ENCODE measurements around the gene MYO1D. TPM values are rescaled to one million over a fixed set of nuclear protein-coding genes. Genes with fewer than 3 reads are reported as not detected.

MYO1D gene
- total RNA-seq, 1 experiment from 2014 or later = 1.3 TPM

DNA sequence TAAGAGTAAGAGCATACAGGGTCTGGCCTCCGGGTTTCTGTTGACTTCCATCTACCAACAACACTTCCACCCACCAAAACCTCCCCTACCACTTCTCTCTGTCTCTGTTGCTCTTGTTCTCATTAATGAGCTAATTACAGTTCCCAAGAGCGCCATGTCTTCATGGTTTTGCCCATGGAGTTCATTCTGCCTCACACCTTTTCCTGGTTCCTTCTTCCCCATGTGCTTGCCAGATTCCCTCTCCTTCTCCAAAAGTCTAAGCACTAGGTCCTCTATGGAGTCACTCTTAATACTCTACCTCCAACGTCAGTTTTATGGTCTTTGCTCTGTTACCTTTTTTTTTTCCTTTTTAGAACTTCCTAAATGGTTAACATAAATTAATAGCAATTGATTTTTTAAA lies 92.8 kb downstream of the MYO1D start:
- Histone ChIP-seq H3K36me3 (no peaks in the 10 kb centered on the region), H3K9me3 (no peaks in the 10 kb centered on the region), H3K27me3 (no peaks in the 10 kb centered on the region), H3K4me3 (no peak overlapping the region)
- DNase-seq = no peak

DNA sequence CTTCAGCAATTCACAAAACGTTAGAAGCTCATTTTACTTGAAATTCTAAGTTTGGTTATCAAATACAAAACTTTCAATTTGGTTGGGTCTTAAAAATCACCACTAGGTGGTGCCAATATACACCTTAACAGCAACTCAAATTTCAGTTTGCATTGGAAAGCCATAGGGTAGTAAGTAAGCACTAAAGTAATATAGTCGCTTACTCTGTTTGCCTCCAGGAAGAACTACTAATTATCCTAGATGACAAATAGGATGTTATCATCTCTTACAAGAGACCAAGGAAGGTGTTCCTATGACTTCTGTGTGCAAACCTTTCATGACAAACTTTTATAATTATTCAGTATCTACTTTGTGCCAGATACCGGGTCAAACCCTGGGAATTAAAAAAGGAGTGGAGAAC lies 93.3 kb downstream of the MYO1D start:
- no peak for DNase-seq
- no peak overlapping the region for H3K4me3 ChIP-seq
- H3K27me3 ChIP-seq = no peaks in the 10 kb centered on the region
- no peaks in the 10 kb centered on the region for H3K36me3 ChIP-seq
- H3K9me3 ChIP-seq = no peaks in the 10 kb centered on the region

DNA sequence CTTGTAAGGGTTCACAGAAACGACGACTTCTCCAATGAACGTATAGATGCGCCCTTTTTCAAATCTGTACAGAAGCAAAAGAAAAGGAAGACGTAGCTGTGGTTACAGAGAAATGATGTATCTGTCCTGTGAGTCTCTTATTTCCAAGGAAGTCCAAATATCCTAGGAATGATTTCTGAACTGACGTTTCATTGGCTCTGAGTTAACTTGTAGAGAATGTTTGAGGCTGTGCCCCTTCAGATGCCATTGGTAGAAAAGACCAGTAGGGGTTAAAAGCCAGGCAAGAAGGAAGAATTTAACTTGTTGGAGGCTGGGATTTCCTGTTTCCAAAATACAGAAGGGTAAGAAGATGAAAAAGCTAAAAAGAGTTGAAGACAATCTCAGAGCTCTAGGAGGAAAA lies 96.2 kb downstream of the MYO1D start:
- H3K36me3 ChIP-seq = no peaks in the 10 kb centered on the region
- no peaks in the 10 kb centered on the region for H3K9me3 ChIP-seq
- no peak overlapping the region for H3K4me3 ChIP-seq
- no peaks in the 10 kb centered on the region for H3K27me3 ChIP-seq
- DNase-seq = no peak

DNA sequence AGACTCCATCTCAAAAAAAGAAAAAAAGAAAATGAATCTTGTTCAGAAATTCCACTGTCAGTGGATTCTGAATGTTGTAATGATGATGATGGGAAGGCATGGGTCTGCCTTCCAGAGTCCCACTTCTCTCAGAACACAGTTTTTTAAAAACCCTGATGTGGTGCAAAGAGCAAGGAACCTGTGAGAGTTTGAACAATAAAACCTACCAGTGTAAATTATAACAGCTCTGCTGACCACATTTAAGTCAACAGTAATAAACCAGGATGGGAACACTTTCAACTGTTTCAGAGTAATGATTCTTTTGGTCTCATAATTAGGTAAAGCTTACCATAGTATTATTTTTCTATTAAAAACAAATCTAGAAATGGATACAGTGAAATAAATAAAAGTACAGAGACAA lies 99.0 kb downstream of the MYO1D start:
- no peak for DNase-seq
- Histone ChIP-seq H3K27me3 (no peaks in the 10 kb centered on the region), H3K4me3 (no peak overlapping the region), H3K36me3 (no peaks in the 10 kb centered on the region), H3K9me3 (no peaks in the 10 kb centered on the region)

DNA sequence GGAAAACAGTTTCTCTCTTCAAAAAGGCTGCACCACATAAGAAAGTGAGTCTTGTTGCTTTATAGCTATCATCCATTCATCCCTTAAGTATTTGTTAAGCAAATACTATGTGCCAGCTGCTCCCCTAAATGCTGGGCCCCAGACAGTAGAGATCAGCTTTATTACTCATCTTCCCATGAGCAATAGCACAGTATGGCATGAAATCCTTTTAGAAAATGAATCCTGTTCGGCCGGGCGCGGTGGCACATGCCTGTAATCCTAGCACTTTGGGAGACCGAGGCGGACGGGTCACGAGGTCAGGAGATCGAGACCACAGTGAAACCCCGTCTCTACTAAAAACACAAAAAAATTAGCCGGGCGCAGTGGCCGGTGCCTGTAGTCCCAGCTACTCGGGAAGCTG lies 99.5 kb downstream of the MYO1D start:
- Histone ChIP-seq H3K9me3 (no peaks in the 10 kb centered on the region), H3K4me3 (no peak overlapping the region), H3K36me3 (no peaks in the 10 kb centered on the region), H3K27me3 (no peaks in the 10 kb centered on the region)
- DNase-seq = no peak

DNA sequence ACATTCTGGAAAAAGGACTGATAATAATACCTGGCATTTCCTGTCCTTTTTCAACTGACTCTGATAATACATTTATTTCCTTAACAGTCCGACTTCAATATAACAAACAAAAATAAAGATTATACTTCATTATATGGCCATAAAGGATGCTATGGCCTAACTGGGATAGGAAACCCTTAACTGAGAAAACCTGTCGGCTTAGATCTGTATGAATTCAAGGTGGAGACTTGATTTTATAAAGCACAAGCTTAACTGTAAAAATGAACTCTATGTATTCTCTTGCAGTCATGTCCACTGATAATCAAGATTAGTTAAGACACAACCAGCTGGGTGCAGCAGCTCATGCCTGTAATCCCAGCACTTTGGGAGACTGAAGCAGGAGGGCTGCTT lies 102.2 kb downstream of the MYO1D start:
- no peaks in the 10 kb centered on the region for H3K36me3 ChIP-seq
- H3K9me3 ChIP-seq = no peaks in the 10 kb centered on the region
- no peaks in the 10 kb centered on the region for H3K27me3 ChIP-seq
- no peak overlapping the region for H3K4me3 ChIP-seq
- DNase-seq = no peak

DNA sequence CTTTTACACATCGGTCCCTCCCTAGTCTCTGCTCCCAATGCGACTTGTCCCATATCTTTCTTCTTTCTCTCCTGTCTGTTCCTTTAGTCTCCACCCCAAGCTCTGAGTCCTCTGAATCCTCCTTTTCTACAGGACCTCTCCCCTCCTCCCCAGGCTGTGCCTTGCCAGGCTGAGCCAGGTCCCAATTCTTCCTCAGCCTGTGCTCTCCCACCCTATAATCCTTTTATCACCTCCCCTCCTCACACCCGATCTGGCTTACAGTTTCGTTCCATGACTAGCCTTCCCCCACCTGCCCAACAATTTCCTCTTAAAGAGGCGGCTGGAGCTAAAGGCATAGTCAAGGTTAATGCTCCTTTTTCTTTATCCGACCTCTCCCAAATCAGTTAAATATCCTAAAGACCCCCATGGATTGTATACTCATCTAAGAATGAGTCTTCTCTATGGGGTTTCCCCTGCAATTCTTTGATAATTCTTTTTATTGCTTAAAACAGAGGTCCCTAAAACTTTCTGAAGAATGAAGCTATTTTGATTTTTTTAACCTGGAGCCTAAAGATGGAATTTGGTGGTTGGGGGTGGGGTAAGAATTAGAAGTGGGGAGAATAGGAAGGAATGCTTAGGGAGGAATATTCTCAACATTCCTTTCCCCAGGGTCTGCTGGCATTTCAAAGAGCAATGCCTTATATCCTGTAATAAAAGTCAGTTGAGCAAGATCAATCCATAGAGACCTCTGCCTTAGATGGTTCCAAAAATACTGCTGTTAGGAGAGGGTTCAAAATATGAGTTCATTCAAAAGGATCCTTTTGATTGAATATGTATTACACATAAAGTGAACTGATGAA lies 102.8 kb downstream of the MYO1D start:
- Histone ChIP-seq H3K4me3 (no peak overlapping the region), H3K36me3 (no peaks in the 10 kb centered on the region), H3K9me3 (no peaks in the 10 kb centered on the region), H3K27me3 (no peaks in the 10 kb centered on the region)
- no peak for DNase-seq

DNA sequence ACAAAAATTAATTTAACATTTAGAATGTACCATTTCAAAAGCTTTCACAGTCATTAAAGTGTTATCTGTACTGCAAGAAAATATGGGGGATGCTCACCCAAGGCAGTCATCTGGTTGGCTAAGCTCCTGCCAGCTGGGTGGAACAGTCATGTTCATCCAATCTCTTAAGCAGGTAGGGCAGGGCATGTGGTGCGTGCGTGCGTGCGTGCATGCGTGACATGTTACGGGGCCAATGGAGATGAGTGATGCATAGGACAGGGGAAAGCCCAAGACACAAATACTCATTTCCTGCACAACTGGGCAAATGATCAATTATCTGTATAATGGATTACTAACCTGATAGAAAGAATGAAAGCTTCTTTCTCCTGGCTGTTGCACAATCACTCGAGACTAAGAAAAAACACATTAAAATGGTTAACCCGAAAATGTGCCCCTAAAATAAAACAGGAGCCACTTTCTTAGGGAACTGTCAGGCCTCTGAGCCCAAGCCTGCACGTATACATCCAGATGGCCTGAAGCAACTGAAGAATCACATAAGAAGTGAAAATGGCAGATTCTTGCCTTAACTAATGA lies 104.4 kb downstream of the MYO1D start:
- no peak for DNase-seq
- Histone ChIP-seq H3K4me3 (no peak overlapping the region), H3K27me3 (no peaks in the 10 kb centered on the region), H3K9me3 (no peaks in the 10 kb centered on the region), H3K36me3 (no peaks in the 10 kb centered on the region)

DNA sequence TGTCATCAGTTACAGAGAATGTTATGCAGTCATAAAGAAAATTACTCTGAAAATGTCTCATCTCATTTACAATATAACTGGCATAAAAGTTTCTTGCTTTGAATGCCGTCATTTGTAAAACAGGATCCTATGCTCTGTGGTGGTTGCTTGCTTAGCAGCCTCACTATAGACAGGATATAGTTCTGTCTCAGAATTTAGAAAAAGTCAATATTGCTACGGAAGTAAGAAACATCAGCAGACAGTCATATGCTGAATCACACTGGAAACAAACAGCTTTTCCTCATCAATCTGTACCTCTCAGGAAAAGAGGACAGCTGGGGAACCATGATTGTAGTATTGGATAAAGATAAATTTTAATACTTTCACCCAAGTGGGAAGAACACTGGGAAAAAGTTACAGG lies 105.5 kb downstream of the MYO1D start:
- H3K9me3 ChIP-seq = no peaks in the 10 kb centered on the region
- no peaks in the 10 kb centered on the region for H3K36me3 ChIP-seq
- no peak for DNase-seq
- H3K27me3 ChIP-seq = no peaks in the 10 kb centered on the region
- no peak overlapping the region for H3K4me3 ChIP-seq

DNA sequence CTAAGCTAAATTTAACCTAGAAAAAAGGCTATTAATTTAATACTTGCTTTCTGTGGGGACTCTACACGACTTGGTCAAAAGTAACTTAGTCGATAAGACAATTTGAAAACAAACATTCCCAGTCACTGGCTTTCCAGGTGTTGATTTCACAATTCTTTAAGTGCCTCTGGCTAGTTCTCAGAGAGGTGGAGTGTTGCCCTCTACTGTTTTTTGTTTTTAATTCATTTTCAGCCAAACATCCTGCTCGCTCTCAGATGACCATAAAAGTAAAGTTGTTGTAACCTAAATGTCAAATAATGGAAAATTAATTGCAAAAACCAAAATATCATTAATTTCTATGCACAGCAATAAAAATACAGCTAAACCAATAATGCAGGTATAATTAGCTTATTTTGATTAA lies 107.1 kb downstream of the MYO1D start:
- Histone ChIP-seq H3K4me3 (no peak overlapping the region), H3K36me3 (no peaks in the 10 kb centered on the region), H3K9me3 (no peaks in the 10 kb centered on the region), H3K27me3 (no peaks in the 10 kb centered on the region)
- no peak for DNase-seq

DNA sequence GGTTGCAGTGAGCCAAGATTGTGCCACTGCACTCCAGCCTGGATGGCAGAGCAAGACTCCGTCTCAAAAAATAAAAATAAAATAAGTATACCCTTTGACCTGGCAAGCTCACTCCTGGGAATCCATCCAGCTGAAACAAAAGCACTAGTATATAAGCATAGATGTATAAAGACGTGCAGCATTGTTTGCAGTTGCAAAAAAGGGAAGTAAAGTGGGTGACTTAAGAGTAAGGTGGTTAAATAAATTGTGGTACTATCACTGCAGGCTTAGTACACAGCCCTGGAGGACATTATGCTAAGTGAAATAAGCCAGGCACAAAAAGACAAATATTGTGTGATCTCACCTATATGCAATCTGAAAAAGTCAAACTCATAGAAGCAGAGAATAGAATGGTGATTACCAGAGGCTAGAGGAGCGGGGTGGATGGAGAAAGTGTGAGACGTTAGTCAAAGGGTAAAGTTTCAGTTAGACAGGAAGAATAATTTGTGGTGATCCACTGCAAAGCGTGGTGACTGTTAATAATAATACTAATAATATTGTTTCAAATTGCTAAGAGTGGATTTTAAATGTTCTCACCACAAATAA lies 113.0 kb downstream of the MYO1D start:
- no peak for DNase-seq
- no peaks in the 10 kb centered on the region for H3K36me3 ChIP-seq
- H3K27me3 ChIP-seq = no peaks in the 10 kb centered on the region
- no peak overlapping the region for H3K4me3 ChIP-seq
- no peaks in the 10 kb centered on the region for H3K9me3 ChIP-seq

DNA sequence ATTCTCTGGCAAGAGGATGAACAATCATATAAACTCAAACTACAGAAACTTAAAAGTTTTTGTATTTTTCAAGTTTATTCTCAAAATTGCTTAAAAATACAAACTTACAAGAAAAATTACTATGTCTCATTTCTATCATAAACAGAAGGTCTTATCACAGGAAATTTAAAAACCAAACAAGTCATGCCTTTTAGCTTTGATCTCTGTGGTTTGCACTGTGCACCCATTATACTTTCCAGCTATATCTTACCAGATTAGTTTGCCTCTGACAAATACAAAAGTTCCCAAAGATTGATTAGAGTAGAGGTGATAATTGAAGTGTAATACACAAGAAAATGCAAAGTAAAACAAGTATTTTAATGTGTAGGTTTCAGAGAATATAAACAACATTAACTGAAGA lies 117.4 kb downstream of the MYO1D start:
- no peaks in the 10 kb centered on the region for H3K36me3 ChIP-seq
- H3K4me3 ChIP-seq = no peak overlapping the region
- no peaks in the 10 kb centered on the region for H3K27me3 ChIP-seq
- DNase-seq = no peak
- no peaks in the 10 kb centered on the region for H3K9me3 ChIP-seq

DNA sequence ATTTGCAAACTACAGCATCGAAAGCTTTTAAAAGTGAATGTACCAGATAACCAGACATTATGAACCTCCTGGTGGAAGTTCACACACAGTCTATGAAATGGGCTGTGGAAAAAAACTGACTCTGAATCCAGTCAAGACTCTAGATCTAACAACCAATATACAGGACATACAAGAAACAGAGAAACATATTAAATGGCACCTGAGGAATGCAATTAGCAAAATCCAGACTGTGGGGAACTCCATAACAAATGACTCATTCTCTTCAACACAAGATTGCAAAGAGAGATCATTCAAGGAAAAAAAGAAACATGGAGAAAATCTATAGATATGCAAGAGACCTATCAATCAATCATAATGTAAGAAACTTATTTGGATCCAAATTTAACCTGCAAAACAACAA lies 119.0 kb downstream of the MYO1D start:
- DNase-seq = no peak
- Histone ChIP-seq H3K4me3 (no peak overlapping the region), H3K36me3 (no peaks in the 10 kb centered on the region), H3K27me3 (no peaks in the 10 kb centered on the region), H3K9me3 (no peaks in the 10 kb centered on the region)

DNA sequence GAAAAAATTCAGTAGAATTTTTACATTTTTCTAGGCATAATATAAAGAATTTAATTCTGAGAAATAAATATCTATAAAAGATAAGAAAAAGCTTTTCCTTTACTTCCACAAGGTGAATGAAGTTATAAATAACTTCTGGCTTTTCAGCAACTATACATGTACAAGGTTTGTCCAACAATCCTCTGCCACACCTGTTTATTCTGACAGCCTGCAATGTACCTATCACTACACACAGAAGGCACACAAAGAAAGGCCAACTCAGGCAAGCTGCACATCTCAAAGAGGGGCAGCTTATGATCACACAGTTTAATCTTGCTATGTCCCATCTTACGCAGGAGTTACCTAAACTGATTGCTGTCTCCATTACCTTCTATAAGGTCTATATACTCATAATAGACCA lies 120.2 kb downstream of the MYO1D start:
- Histone ChIP-seq H3K27me3 (no peaks in the 10 kb centered on the region; the same call in 1 of the 2 replicates), H3K4me3 (no peak overlapping the region), H3K9me3 (no peaks in the 10 kb centered on the region), H3K36me3 (no peaks in the 10 kb centered on the region)
- no peak for DNase-seq

DNA sequence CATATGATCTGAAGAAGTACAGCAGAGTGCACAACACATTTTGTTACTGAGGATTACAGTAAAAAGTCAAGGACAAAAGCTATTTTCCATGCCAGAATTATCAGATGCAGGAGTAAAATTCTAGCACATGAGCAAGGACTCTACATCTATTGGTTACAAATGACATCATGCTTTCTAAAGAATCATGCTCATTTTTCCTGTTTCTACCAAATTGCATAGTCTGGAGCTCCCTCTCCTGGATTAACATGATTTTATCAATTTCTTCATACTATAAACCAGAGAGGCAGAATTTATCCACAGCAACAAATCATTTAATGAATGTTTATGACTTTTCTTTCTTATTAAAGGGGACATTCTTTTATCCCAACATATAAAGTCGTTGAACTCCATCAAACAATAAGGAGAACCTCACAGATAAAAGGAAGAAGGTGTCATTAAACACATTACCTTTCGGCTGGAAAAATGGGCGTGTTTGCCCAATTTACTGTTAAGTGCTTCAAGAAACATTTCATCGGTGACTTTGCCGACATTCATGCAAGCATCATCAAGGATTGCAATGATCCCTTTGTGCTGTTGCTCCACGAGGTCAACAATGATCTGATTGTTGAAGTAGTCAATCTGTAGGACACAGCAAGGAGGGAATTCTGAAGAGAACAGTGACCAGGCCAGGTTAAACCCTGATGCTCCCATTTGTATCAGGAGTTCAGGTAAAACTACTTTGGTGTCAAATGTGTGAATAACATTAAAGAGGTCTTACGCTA lies 121.7 kb downstream of the MYO1D start:
- H3K36me3 ChIP-seq = no peaks in the 10 kb centered on the region
- no peaks in the 10 kb centered on the region for H3K9me3 ChIP-seq
- no peak for DNase-seq
- no peaks in the 10 kb centered on the region; the same call in 1 of the 2 replicates for H3K27me3 ChIP-seq
- H3K4me3 ChIP-seq = no peak overlapping the region

DNA sequence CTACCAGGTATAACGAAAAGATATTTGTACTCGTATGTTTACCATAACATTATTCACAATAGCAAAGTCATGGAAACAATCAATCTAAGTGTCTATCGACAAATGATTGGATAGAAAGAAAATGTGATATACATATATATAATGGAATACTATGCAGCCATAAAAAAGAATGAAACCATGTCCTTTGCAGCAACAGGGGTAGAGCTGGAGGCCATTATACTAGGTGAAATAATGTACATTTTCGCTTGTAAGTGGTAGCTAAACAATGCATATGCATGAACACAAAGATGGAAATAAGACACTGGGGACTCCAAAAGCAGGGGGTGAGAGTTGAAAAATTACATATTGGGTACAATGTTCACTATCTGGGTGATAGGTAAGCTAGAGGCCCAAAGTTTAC lies 124.0 kb downstream of the MYO1D start:
- Histone ChIP-seq H3K4me3 (no peak overlapping the region), H3K36me3 (no peaks in the 10 kb centered on the region), H3K27me3 (no peaks in the 10 kb centered on the region; the same call in 1 of the 2 replicates), H3K9me3 (no peaks in the 10 kb centered on the region)
- no peak for DNase-seq

DNA sequence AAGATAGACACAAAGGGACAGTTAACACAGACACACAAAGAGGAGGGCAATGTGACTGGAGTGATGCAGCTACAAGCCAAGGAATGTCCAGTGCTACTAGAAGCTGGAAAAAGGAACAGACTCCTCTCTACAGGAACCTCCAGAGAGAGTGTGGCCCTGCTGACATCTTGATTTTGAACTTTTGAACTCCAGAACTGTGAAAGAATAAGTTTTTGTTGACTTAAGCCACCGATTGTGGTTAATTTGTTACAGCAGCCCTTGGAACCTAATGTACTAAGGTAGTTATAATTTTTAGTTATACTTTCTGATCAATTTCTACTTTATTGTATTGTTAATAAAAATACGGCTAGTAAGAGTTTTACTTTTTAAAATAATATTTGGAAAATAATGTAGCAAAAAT lies 129.1 kb downstream of the MYO1D start:
- Histone ChIP-seq H3K9me3 (no peaks in the 10 kb centered on the region), H3K27me3 (no peaks in the 10 kb centered on the region; the same call in 1 of the 2 replicates), H3K4me3 (no peak overlapping the region), H3K36me3 (no peaks in the 10 kb centered on the region)
- DNase-seq = no peak
